HG02759 (cell line): Measurements from ENCODE around the gene CDH12.
"Not testable (repeated sequence)": the region's sequence is repeated elsewhere in the genome, so short reads cannot be mapped to it uniquely, and the experiment has no call there.

Experiments used
- ATAC-seq: cut with Tn5 transposase; IDR thresholded peaks from one replicate; pipeline ENCODE4 v1.9.1; 2021; ENCODE audit warnings: mild to moderate bottlenecking, moderate library complexity; ENCODE audit not compliant: unreplicated experiment

CDH12 gene

DNA sequence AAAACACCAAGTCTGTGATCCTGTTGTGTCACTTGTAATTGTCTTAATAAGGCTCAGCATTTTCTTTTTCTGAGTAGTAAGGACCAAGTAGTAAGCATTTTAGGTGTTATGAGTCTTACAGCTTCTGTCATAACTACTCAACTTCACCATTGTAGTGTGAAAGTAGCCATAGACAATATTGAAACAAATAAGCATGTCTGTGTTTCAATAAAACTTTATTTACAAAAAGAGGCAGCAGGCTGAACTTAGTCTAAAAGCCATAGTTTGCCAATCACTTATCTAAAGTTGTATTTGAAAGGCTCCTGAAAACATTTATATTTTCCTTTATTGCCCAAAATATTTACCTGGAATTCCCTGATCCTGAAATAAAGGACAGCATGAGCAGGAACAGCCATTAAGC lies 796.1 kb downstream of the CDH12 start:
- ATAC-seq, result no peak

DNA sequence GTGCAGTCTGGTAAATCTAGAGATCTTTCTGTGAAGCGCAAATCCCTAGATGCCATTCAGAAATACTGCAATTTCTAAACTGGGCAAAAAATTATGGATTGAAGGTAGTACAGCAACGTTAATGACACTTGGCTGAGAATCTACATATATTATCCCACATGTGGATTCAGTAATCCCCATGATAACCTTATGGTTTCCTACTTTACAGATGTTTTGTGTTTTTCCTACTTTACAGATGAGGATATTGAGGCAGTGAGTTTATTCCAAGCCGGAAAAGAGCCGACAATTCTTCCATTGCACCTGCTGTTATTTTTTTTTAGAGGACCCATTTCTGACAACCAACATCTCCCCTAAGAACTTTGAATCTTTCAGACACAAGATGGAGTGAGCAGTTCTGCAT lies 796.5 kb downstream of the CDH12 start:
- ATAC-seq, result no peak

DNA sequence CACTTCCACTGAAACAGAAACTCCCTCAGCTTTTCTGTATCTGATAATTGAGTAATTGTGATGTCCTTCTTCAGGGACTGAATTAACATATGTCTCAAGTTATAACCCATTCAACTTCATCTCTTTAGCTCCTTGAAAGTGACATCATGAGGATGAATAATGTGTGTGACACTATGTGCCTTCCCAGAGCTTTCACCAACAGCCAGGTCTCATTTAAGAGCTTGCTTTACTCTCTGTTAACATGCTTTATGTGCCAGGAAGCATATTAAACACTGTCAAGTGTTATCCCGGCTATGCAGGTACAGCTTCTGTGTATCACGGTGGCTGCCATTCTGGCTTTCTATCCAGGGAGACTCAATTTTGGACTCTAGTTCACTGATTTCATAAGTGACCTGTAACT lies 799.9 kb downstream of the CDH12 start:
- no peak for ATAC-seq

DNA sequence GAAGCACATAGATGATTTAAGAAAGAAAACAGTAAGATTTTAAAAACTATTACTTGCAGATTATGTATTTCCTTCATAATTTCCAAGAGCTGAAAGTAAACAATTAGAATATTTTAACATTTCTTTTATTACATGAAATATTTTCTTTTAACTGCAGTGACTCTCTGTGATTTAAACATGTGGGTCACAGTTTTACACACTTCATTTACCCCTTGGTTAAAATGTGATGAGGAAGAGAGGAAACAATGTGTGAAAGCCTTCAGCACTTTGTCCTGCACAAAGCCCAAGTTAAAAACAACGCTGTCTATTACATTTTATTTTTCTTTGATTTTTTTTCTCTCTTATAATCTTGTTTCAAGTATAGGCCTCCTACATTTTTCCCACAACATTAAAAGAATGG lies 801.3 kb downstream of the CDH12 start:
- no peak for ATAC-seq

DNA sequence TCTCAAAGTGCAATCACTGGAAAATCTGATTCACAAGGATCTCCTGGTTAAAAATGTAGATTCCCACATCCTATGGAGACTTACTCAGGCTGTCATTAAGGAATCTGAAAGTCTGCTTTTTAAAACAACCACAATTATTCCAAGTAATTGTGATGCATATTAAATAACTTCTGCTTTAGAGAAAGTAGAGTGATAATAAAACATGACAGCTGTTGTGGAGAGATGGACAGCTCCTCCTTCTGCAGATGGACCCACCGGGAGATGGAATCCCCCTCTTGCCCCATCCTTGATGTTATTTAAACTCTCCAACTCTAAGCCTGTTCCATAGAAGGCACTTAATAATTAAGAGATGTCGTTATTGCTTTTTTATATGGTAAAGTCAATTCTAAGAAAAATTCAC lies 802.2 kb downstream of the CDH12 start:
- ATAC-seq, result no peak

DNA sequence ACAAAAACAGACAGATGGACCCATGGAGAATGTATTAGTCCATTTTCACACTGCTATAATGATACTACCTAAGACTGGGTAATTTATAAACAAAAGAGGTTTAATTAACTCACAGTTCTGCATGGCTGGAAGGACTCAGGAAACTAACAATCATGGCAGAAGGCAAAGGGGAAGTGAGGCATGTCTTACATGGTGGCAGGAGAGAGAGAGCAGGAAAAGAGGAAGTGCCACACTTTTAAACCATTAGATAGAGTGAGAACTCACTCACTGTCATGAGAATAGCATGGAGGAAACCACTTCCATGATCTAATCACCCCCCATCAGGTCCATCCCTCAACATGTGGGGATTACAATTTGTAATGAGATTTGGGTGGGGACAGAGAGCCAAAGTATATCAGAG lies 808.9 kb downstream of the CDH12 start:
- no peak for ATAC-seq

DNA sequence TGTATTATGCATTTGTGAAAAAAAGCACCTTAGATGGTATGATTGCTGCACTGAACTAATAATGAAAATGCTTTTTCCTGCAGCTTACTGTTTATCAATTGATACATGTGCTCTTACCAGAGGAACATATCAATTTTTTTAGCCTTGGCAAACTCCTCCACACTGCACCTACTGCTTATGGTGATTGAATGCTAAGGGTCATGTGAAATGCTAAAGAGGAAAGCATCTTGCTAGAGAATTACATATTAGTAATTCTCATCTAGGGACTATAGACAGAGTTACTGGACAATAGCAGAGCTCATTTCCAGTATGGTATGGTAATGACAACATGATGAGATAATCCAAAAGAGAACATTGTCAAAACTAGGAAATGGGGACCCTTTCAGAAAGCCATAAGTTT lies 817.1 kb downstream of the CDH12 start:
- no peak for ATAC-seq

DNA sequence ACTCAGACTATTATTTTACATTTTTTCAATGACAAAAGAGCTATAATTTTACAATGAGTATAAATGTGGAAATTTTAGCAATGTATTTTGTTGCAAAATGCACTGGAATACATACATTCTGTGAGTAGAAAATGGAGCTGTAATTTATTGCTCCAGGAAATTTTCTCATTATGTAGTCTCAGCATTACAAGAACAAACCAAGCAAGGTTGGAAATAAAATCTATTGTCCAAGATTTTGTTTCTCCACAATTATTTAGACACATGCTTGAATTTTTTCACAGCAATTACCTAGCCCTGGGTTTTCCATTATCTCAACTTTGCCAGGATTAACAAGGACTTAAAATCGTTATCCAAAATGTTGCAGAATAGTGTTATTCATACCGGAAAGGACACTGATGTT lies 820.1 kb downstream of the CDH12 start:
- ATAC-seq, result no peak

DNA sequence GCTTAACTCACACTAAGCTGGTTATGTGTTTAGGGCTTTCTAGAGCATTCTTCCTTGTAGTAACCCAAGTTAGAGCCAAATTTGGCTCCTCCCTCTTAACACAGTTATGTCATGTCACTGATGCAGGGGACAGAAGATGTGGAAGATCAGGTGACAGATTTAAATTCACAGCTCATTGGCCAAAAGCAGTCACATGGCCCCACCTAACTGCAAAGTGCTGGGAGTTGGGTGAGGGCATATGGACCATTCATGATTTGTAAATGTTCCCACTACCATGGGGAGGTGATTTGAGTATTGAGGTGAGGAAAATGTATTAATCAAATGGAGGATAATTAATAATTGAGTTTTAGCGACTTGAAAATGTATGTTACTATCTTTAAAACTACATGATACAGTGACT lies 829.4 kb downstream of the CDH12 start:
- no peak for ATAC-seq

DNA sequence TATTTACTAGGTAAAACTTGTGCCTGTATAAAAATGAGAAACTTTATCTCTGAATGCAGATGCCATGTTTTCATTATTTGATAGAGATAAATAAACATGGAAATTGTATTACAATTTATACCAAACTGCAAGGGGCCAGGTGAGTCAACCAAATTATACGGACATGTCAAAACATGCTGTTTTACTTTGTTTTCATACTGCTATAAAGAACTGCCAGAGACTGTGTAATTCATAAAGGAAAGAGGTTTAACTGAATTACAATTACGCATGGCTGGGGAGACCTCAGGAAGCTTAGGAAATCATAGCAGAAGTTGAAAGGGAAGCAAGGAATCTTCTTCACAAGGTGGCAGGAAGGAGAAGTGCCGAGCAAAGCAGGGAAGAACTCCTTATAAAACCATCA lies 840.3 kb downstream of the CDH12 start:
- not testable (repeated sequence) for ATAC-seq

DNA sequence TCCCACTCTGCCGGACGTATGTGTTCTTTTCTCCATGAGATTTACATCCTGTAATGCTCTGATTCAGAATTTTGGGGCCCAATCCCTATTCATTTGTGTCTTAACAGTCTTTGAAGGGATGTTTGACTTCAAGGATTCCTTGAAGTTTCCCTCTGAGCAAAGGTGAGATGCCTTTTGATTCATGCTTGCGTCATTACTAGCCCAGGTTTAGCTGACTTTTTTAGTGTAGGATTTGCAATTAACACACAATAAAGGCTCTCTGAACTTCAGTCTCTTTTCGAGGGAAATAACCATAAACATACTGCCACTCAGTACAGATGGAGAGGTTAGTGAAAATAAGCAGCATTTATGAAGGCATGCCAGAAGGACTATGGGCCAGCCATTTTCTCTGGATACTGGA lies 842.3 kb downstream of the CDH12 start:
- not testable (repeated sequence) for ATAC-seq

DNA sequence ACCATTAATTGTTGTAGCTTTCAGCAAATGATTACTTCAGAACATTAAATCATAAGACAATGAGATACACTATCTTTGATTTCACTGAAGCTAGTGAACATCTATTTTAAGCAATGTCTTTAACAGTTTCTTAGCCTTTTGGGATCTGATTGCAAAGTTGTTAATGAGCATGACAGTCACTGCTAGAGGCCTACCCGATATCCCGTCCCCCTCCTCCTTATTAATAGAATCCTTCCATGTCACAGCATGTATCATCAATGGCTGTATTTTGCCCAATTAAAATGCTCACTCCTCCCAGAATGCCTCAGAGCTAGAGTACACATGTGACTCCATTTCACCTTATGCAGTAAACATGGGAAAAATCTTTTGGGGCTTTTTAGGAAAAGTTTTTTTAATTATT lies 852.0 kb downstream of the CDH12 start:
- ATAC-seq, result not testable (repeated sequence)

DNA sequence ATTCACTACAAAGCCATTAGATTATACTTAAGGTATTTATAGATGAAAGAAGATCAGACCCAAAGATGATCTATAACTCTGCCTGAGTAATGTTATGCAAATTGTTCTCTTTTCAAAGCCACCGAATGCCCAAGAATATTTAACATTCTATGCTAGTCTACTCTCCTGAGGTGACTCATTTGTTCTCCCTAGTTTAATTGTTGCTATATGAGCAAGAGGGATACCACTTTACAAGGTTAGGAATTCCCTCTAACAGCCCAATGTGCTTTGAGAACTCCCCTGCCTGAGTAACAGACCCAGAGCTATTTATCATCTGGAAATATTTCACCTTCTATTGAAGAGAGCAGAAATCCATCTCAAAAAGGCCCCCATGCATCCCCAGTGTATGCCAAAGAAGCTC lies 867.3 kb downstream of the CDH12 start:
- not testable (repeated sequence) for ATAC-seq

DNA sequence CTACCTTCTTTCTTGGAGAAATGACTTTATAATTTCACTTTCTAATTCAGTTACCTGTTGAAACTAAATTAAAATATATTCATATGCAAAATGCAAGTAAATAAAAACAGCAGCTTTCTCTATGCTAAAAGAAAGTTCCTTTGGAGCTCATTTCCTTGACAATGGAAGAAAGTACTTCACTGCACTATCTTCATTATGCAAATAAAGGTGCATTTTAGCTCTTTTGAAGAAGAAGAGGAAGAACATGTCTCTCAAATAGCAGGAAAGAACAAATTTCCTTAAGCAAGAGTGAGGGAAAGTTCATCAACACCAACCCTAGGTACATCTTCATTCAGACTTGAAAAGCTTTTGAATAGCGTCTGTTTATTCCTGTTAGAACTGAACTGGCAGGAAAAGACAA lies 901.6 kb downstream of the CDH12 start:
- not testable (repeated sequence) for ATAC-seq

DNA sequence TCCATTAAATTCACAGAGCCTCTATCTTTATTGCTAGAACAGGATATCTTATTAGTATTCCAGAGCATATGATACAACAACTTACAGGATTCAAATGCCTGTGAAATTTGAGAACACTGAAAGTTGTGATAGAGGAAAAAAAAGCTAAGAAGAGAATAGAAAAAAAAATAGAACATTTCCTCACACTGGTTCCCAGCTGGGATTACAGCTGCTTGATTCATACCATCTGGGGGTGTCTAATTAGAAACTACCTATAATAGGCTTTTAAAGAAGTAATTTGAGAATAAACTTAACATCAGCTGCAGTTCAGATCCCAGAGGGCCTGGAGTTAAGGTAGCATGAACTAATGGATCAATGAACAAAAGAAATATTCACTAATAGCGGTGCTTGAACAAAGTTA lies 922.0 kb downstream of the CDH12 start:
- no peak for ATAC-seq

DNA sequence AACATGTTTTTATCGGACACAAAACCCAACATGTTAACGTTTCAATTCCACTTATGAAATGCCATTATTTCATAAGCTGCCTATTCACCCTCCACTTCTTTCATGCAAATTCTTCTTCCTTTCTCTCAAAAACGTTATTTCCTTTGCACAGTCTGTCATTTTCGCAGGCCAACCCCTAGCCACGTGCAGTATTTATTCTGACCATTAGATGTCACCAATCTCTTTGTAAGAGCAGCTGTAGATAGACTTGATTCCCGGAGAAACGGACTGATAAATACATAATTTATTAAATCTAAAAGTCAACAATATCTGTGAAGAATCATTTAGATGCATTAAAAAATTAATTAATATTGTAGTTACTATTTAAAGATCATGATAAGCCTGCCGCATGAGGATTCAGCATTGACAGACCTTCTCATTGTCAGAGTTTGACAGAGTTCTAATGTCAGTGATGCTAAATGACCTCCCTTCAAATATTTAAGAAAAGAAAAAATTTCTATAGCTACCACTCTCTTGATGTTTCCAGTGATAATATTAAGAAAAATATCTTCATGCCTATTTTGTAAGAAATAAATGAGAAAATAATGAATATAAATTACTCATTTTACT lies 933.6 kb downstream of the CDH12 start:
- peak; percentile 89 for ATAC-seq

DNA sequence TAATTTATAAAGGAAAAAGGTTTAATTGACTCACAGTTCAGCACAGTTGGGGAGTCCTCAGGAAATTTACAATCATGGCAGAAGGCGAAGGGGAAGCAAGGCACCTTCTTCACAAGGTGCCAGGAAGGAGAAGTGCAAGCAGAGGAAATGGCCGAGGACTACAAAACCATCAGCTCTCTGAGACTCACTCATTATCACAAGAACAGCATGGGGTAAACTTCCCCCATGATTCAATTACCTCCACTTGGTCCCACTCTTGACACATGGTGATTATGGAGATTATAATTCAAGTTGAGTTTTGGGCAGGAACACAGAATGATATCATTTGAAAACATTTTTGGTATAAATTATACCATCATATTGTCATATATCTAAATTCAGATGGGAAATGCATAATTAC lies 934.7 kb downstream of the CDH12 start:
- ATAC-seq, result no peak

DNA sequence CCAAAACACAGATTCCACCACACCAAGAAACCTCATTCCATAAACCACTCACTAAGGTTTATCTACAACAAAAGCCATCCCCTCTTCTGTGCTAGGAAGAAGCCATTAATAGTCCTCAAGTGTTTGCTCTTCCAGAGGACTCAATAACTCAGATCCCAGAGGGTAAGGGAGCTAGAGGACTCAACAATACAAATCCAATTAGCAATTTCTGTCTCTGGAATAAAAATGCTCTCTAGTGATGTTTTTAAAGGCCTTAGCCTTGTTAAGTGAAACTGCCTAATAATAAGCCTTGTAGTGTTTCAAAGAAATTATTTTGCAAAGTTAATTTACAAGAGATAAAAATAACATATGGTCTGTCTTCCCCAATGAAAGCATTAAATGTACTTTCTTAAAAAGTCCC lies 942.4 kb downstream of the CDH12 start:
- ATAC-seq, result no peak

DNA sequence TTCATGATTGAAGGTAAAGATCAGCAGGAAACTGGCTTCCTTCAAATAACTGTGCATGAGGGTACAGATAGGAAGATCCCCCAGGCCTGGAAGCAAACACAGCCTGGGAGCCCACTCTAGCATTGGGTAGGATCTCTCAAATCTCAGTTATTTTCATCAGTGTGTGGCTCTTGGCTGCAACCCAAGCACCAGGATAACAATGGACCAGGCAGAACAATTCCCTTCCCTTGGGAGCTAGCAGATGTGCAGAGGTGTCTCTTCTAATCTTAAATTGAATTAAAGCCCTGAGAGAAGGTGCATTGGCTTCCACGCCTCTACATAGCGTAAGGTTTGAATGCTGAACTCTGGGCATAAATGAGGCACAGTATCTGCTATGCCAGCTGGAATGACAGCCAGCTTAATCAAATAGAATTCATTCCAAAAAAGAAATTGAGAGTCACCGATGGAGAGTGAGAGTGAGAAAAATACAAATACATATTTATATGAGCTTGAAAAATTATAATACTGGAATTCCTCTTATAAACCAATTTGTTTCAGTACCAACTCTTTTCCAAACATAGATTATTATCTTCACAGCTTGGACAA lies 957.3 kb downstream of the CDH12 start:
- ATAC-seq, result no peak

DNA sequence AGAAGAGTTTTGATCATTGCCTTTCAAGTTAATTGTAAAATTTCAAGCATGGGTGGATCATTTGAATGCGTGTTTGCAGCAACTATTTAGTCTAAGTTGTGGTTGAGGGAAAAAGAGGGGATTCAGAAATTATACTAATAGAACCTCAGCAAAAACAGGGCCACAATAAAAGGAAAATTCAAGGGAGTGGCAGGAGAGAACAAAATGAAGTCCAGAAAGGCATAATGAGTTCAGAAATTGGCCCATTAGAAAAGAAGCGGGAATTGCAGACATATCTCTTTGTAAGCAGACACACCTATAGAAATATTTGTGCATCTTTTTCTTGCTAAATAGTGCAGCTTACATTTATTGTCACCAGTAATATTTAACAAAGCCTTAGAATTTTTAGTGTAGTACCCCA lies 960.0 kb downstream of the CDH12 start:
- no peak for ATAC-seq

DNA sequence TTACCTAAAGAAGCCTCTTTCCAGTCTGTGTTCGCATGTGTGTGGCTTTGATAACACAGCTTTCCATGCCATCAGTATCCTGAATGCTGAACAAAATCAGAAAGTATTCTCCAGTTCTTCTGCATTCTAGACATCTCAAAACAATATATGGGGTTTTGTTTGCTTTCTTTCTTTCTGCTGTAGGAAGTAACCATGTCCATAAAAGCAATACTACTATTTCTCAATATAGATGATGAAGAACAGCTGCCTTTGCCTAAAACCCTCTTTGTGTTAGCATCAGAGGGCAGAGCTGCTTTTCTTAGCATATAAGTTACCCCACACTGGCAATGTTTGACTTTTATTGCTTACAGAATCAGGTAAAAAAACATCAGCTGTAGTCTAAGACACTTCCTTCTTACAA lies 963.6 kb downstream of the CDH12 start:
- no peak for ATAC-seq

DNA sequence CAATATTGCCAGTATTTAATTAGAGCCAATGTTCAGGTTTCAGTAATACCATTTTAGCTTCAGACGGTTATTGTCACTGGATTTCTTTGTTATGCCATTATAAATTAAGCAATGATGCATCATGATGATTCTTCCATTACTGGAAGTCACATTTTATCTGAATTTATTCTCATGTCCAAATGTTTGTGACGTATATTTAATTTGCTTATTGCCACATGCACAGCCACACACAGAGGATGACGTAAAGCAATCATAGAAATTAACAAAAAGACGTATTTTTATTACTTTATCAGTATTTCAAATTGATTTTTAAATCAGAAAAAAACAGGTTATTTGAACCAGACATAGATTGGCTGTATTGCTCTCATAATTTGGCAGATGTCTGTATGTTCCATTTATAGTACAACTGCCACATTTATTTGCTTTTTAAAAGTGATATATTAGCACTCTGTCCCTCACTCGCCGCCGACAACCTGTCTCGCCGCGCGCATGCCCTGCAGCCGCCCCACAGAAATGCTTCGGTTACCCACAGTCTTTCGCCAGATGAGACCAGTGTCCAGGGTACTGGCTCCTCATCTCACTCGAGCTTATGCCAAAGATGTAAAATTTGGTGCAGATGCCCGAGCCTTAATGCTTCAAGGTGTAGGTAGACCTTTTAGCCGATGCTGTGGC lies 970.9 kb downstream of the CDH12 start:
- no peak for ATAC-seq

DNA sequence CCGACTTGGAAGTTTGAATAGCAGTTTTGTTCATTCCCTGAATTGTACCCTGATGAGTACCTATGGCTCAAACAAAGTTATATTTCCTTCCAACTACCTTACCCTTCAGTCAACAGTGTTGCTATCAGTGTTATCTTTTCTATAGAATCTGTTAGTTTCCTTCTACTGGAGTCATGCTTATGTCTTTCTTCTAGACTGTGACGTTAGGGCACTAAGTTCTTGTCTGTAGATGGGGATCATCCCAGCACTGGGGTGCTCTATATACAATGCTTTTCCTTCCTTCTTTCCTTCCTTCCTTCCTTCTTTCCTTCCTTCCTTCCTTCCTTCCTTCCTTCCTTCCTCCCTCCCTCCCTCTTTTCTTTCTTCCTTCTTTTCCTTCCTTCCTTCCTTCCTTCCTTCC lies 973.0 kb downstream of the CDH12 start:
- ATAC-seq, result no peak
